Prostate gland (tissue), 2 donors: Measurements from ENCODE around the gene SLCO3A1. TPM values are rescaled to one million over a fixed set of nuclear protein-coding genes. Genes with fewer than 3 reads are reported as not detected.

Experiments used
- DNase-seq: peaks from one replicate; pipeline ENCODE4 v3.0.0-alpha.2; 2019; ENCODE audit warnings: low spot score
- H3K27ac ChIP-seq, 2 donors: fragments of 200-600 bp; sonication (generic); 2 replicates each; pipeline ENCODE4 v1.5.1; 2017 to 2019
- H3K27me3 ChIP-seq: fragments of 200-600 bp; sonication (generic); replicated peaks from 2 replicates; pipeline ENCODE4 v1.5.1; 2019; ENCODE audit not compliant: insufficient read depth
- H3K36me3 ChIP-seq, 2 donors: fragments of 200-600 bp; sonication (generic); 1 replicate in 1 of 2; 2 replicates in 1 of 2; pipeline versions ENCODE4 v1.5.1 to v1.8.1; 2017 to 2019
- H3K4me1 ChIP-seq: fragments of 200-600 bp; sonication (generic); replicated peaks from 2 replicates; pipeline ENCODE4 v1.5.1; 2019
- H3K4me3 ChIP-seq, 2 donors: fragments of 200-600 bp; sonication (generic); 2 replicates each; pipeline ENCODE4 v1.5.1; 2017 to 2019
- H3K9me3 ChIP-seq: fragments of 200-600 bp; sonication (generic); 2 replicates; pipeline ENCODE4 v1.5.1; 2017
- CTCF ChIP-seq, 4 experiments: fragments of 200-600 bp in 2 of 4; fragments of 450-650 bp in 2 of 4; sonication (generic) in 2 of 4; IDR thresholded peaks; 1 replicate in 3 of 4; 2 replicates in 1 of 4; pipeline ENCODE4 v1.5.1; 2016 to 2019; ENCODE audit warnings: antibody characterized with exemption in 4 of 4, mild to moderate bottlenecking in 2 of 4, moderate library complexity in 2 of 4
- POLR2A ChIP-seq: fragments of 450-650 bp; IDR thresholded peaks from one replicate; pipeline ENCODE4 v1.6.1; 2016; ENCODE audit warnings: antibody characterized with exemption, mild to moderate bottlenecking
- POLR2AphosphoS5 ChIP-seq: sonication (generic); formaldehyde crosslinking; IDR thresholded peaks from one replicate; pipeline ENCODE4 v1.6.1; 2017; ENCODE audit warnings: antibody characterized with exemption
- WGBS: methylation state at CpG from one replicate; pipeline ENCODE4 v1.1.5; 2018; 5-methylcytosine and 5-hydroxymethylcytosine counted together
- intact Hi-C: fragments of 100-400 bp; cut with DNase I; formaldehyde crosslinking; loops from one replicate; pipeline ENCODE4 v1.14.2; 2022
- total RNA-seq, 2 donors: library from RNA; depleted of rRNA; stranded (reverse); fragments of >200 nt; gene quantifications; one replicate each; pipeline ENCODE4 v1.1.0, GENCODE V29; 2016

Gene SLCO3A1
- total RNA-seq, 2 donors from 2014 or later = 7.4 to 35.3 TPM

- Histone ChIP-seq H3K4me1 (no peaks in the 10 kb centered on the region), H3K27me3 (no peaks in the 10 kb centered on the region), H3K9me3 (no peaks in the 10 kb centered on the region), H3K4me3 (no peak overlapping the region), H3K27ac (no peak overlapping the region), H3K36me3 (no peaks in the 10 kb centered on the region)
- 98% methylated on average over 10 of the region's 10 CpGs for WGBS
- intact Hi-C loops = no loop called here
- DNase-seq = no peak
- TF ChIP-seq POLR2AphosphoS5 (no peak), POLR2A (no peak), CTCF (IDR thresholded peaks at IDR 0.05) (no peak)
These were observed 164.5 kb downstream of the SLCO3A1 start for GRCh38 chr15:92017882-92018534.

- H3K36me3 ChIP-seq = no peaks in the 10 kb centered on the region
- no peak overlapping the region for H3K27ac ChIP-seq
- intact Hi-C loops = no loop called here
- H3K27me3 ChIP-seq = no peaks in the 10 kb centered on the region
- whole genome bisulfite sequencing = 80% methylated on average over 13 of the region's 13 CpGs
- no peaks in the 10 kb centered on the region for H3K9me3 ChIP-seq
- no peaks in the 10 kb centered on the region for H3K4me1 ChIP-seq
- H3K4me3 ChIP-seq = no peak overlapping the region
- no peak for TF ChIP-seq POLR2AphosphoS5
- TF ChIP-seq POLR2A = no peak
- DNase-seq = no peak
These were observed 165.2 kb downstream of the SLCO3A1 start for GRCh38 chr15:92018535-92019239.

- Histone ChIP-seq H3K27ac (no peak overlapping the region), H3K36me3 (no peaks in the 10 kb centered on the region), H3K9me3 (no peaks in the 10 kb centered on the region), H3K4me1 (no peaks in the 10 kb centered on the region), H3K4me3 (no peak overlapping the region), H3K27me3 (no peaks in the 10 kb centered on the region)
- intact Hi-C loops = no loop called here
- TF ChIP-seq POLR2AphosphoS5 (no peak), POLR2A (no peak), CTCF (IDR thresholded peaks at IDR 0.05) (no peak)
- DNase-seq = no peak
- WGBS = 92% methylated on average over 7 of the region's 7 CpGs
These were observed 166.2 kb downstream of the SLCO3A1 start for GRCh38 chr15:92019706-92020105.

- 90% methylated on average over 2 of the region's 2 CpGs for WGBS
- Histone ChIP-seq H3K27me3 (no peaks in the 10 kb centered on the region), H3K36me3 (no peaks in the 10 kb centered on the region), H3K4me3 (no peak overlapping the region), H3K4me1 (no peaks in the 10 kb centered on the region), H3K27ac (no peak overlapping the region), H3K9me3 (no peaks in the 10 kb centered on the region)
- intact Hi-C loops = no loop called here
- DNase-seq = no peak
- TF ChIP-seq POLR2AphosphoS5 (no peak), POLR2A (no peak), CTCF (IDR thresholded peaks at IDR 0.05) (no peak)
These were observed 166.7 kb downstream of the SLCO3A1 start for GRCh38 chr15:92020207-92020606.

- Histone ChIP-seq H3K9me3 (no peaks in the 10 kb centered on the region), H3K36me3 (no peaks in the 10 kb centered on the region), H3K4me3 (no peak overlapping the region), H3K27me3 (no peaks in the 10 kb centered on the region), H3K27ac (no peak overlapping the region), H3K4me1 (no peaks in the 10 kb centered on the region)
- no peak for DNase-seq
- intact Hi-C loops = no loop called here
- TF ChIP-seq POLR2AphosphoS5 = no peak
- TF ChIP-seq CTCF (IDR thresholded peaks at IDR 0.05) = no peak
- TF ChIP-seq POLR2A = no peak
- 92% methylated on average over 3 of the region's 3 CpGs for WGBS
These were observed 167.3 kb downstream of the SLCO3A1 start for GRCh38 chr15:92020804-92021203.
